Vagina (tissue), 2 donors: ENCODE data around the gene PTGFRN. TPM values are rescaled to one million over a fixed set of nuclear protein-coding genes. Genes with fewer than 3 reads are reported as not detected.
"Not testable (repeated sequence)": the region's sequence is repeated elsewhere in the genome, so short reads cannot be mapped to it uniquely, and the experiment has no call there.

Source experiments
- DNase-seq, 2 donors: peaks; one replicate each; pipeline ENCODE4 v3.0.0-alpha.2; 2017; ENCODE audit errors: extremely low spot score in 2 of 2
- H3K27ac ChIP-seq: fragments of 200-600 bp; sonication (generic); one replicate; pipeline ENCODE4 v1.5.1; 2019
- H3K27me3 ChIP-seq: fragments of 200-600 bp; sonication (generic); one replicate; pipeline ENCODE4 v1.5.1; 2019
- H3K36me3 ChIP-seq, 2 donors: fragments of 200-600 bp; sonication (generic); one replicate each; pipeline ENCODE4 v1.5.1; 2017 to 2019
- H3K4me1 ChIP-seq: fragments of 200-600 bp; sonication (generic); one replicate; pipeline ENCODE4 v1.5.1; 2019
- H3K4me3 ChIP-seq, 2 donors: fragments of 200-600 bp; sonication (generic); 1 replicate in 1 of 2; 2 replicates in 1 of 2; pipeline ENCODE4 v1.5.1; 2016 to 2019
- H3K9me3 ChIP-seq: fragments of 200-600 bp; sonication (generic); one replicate; pipeline ENCODE4 v1.5.1; 2019
- POLR2A ChIP-seq, 2 donors: fragments of 450-650 bp; IDR thresholded peaks; one replicate each; pipeline ENCODE4 v1.6.1; 2017; ENCODE audit warnings: antibody characterized with exemption in 2 of 2, mild to moderate bottlenecking in 2 of 2, moderate library complexity in 2 of 2
- POLR2AphosphoS5 ChIP-seq, 2 donors: sonication (generic); formaldehyde crosslinking; IDR thresholded peaks; one replicate each; pipeline ENCODE4 v1.9.0; 2017; ENCODE audit warnings: antibody characterized with exemption in 2 of 2, mild to moderate bottlenecking in 2 of 2, low read depth in 1 of 2; ENCODE audit not compliant: insufficient read depth in 1 of 2
- intact Hi-C: fragments of 100-400 bp; cut with DNase I; formaldehyde crosslinking; loops from one replicate; pipeline ENCODE4 v1.15.1; 2023
- total RNA-seq: library from RNA; depleted of rRNA; stranded (reverse); fragments of >200 nt; gene quantifications from one replicate; pipeline ENCODE4 v1.2.3, GENCODE V29; 2016
- TF ChIP-seq, protein P1 (sequence below), 3 experiments: fragments of 450-650 bp in 2 of 3; fragments of 200-600 bp in 1 of 3; sonication (generic) in 1 of 3; IDR thresholded peaks; one replicate each; pipeline ENCODE4 v1.5.1; 2017 to 2019; ENCODE audit warnings: antibody characterized with exemption in 3 of 3, mild to moderate bottlenecking in 2 of 3, moderate library complexity in 2 of 3

Gene PTGFRN
- total RNA-seq, 1 donor from 2014 or later, result 52.8 TPM

DNA sequence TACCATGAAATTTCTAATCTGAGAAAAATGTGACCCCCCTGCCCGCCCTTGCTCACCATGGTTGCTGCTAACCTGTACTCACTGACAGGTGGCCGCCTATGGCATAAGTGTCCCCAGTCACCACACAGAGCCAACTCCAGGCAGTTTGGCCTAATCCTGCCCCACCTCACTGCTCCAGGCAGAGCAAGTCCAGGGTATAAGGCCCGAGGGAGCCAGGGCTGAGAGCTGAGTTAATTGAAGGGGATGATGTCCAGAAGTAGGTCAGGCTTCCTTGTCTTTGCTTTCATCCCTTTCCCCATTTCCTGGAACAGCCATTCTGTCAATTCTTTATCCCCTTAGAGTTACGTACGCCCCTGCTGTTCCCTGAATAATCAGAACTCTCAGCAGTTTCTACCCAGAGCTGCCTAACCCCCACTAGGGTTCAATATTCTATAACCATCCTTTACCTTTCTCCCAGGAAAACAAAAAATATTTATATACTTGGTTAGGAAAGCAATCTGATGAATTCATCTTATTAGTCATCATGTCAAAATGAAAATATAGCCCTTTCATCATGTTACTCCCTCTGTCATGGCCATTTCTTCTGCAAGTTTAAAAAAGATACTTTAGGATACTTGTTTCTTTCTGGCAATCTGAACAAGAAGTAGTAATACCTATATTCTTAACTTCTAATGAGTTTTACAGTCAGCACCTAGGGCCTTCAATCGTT is 62.4 kb downstream of the PTGFRN start:
- TF ChIP-seq POLR2AphosphoS5 (IDR thresholded peaks at IDR 0.05; ENCODE audit: insufficient read depth in 1 of 2, low read depth in 1 of 2) (no peak), POLR2A (IDR thresholded peaks at IDR 0.05) (no peak)
- TF ChIP-seq, protein P1, sequence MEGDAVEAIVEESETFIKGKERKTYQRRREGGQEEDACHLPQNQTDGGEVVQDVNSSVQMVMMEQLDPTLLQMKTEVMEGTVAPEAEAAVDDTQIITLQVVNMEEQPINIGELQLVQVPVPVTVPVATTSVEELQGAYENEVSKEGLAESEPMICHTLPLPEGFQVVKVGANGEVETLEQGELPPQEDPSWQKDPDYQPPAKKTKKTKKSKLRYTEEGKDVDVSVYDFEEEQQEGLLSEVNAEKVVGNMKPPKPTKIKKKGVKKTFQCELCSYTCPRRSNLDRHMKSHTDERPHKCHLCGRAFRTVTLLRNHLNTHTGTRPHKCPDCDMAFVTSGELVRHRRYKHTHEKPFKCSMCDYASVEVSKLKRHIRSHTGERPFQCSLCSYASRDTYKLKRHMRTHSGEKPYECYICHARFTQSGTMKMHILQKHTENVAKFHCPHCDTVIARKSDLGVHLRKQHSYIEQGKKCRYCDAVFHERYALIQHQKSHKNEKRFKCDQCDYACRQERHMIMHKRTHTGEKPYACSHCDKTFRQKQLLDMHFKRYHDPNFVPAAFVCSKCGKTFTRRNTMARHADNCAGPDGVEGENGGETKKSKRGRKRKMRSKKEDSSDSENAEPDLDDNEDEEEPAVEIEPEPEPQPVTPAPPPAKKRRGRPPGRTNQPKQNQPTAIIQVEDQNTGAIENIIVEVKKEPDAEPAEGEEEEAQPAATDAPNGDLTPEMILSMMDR (IDR thresholded peaks at IDR 0.05), result no peak

DNA sequence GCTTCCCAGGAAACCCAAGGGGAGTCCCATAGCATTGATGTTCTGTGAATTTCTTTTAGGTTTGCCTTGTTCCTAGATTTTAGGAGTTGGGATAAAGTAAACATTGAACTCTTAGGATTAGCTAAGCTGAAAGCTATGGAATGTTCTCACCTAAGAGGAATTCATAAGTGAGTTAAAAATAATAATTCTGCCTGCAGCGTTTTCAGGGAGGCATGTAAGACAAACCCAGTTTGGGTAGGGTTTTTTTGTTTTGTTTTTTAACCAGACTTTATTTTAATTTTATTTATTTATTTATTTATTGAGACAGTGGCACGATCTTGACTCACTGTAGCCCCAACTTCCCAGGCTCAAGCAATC is 62.9 kb downstream of the PTGFRN start:
- no peak for DNase-seq
- no peaks in the 10 kb centered on the region for H3K27me3 ChIP-seq
- TF ChIP-seq POLR2AphosphoS5 (IDR thresholded peaks at IDR 0.05; ENCODE audit: insufficient read depth in 1 of 2, low read depth in 1 of 2), result no peak
- no peak for TF ChIP-seq POLR2A (IDR thresholded peaks at IDR 0.05)
- intact Hi-C loops, result no loop called here
- no peaks in the 10 kb centered on the region for H3K9me3 ChIP-seq
- peaks cover 0 to 13% of the 10 kb centered on the region in 2 donors for H3K36me3 ChIP-seq
- no peak overlapping the region for H3K27ac ChIP-seq
- no peak overlapping the region for H3K4me3 ChIP-seq
- no peaks in the 10 kb centered on the region for H3K4me1 ChIP-seq

More for the DNA sequence above, 62.4 kb downstream of the PTGFRN start:
- Histone ChIP-seq H3K4me3 (no peak overlapping the region), H3K27me3 (no peaks in the 10 kb centered on the region), H3K9me3 (no peaks in the 10 kb centered on the region), H3K27ac (no peak overlapping the region), H3K36me3 (peaks cover 0 to 13% of the 10 kb centered on the region in 2 donors), H3K4me1 (no peaks in the 10 kb centered on the region)
- no peak for DNase-seq
- intact Hi-C loops, result no loop called here

DNA sequence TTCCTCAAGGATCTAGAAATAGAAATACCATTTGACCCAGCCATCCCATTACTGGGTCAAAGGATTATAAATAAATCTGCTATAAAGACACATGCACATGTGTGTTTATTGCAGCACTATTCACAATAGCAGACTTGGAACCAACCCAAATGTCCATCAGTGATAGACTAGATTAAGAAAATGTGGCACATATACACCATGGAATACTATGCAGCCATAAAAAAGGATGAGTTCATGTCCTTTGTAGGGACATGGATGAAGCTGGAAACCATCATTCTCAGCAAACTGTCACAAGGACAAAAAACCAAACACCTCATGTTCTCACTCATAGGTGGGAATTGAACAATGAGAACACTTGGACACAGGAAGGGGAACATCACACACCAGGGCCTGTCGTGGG is 70.6 kb downstream of the PTGFRN start:
- H3K4me3 ChIP-seq, H3K9me3 ChIP-seq, intact Hi-C loops, H3K27ac ChIP-seq, H3K27me3 ChIP-seq, DNase-seq, H3K4me1 ChIP-seq, H3K36me3 ChIP-seq: not testable (repeated sequence)

DNA sequence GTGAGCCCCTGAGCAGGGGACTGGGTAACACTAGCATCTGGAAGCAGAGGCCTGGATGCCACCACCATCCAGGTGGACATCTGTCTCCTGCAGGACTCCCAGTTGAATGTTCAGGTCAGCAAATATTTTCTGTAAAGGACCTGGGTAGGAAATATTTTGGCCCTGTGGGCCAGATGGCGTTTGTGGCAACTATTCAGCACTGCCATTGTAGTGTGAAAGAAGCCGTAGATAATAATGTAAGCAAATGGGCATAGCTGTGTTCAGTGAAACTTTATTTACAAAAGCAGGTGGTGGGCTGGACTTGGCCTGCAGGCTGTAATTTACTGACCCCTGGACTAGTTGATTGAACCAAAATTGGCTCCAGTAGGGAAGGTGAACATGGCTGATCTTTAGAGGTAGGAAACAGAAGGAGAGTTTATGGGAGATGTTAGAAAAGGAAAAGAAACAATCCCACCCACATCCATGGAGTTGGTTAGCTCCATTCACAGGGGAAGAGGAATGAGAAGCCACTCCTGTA is 71.9 kb downstream of the PTGFRN start:
- H3K4me1 ChIP-seq, result no peaks in the 10 kb centered on the region
- TF ChIP-seq POLR2A (IDR thresholded peaks at IDR 0.05), result no peak
- no peak for DNase-seq
- H3K27me3 ChIP-seq, result no peaks in the 10 kb centered on the region
- H3K27ac ChIP-seq, result no peak overlapping the region
- intact Hi-C loops, result no loop called here
- no peaks in the 10 kb centered on the region for H3K36me3 ChIP-seq
- H3K9me3 ChIP-seq, result no peaks in the 10 kb centered on the region
- no peak overlapping the region for H3K4me3 ChIP-seq

DNA sequence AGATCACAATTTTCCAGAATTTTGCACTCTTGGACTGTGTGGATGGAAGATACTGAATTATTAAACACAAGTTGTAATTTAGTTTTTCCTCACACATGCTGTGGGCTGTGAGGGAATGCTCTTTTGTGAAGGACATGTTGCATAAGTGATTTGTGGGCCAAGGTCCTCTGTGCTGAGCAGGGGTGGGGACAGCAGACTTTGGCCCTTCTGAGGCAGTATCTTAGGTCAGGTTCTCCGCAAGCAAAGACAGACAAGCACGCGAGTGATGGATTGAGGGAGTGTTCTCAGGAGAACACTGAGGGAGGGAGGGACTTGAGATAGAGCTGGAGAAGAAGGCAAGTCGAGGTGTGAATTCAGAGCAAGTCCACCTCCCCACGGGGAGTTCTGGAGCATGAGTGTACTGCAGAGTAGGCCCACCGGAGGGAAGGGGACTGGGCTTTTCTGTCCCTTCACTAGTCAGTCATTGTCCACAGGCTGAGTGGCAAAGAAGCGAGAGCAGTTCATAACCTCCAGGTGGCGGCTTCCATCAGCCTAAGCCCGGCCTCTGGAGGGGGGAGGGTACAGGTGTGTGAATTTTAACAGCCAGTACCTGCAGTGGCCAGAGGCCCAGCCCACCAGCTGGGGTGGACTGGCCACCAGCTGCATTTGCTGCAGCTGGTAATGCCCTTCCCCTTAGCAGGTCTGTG is 72.7 kb downstream of the PTGFRN start:
- Histone ChIP-seq H3K4me3 (no peak overlapping the region), H3K4me1 (no peaks in the 10 kb centered on the region), H3K27ac (no peak overlapping the region), H3K9me3 (no peaks in the 10 kb centered on the region), H3K27me3 (no peaks in the 10 kb centered on the region), H3K36me3 (no peaks in the 10 kb centered on the region)
- TF ChIP-seq, protein P1 (IDR thresholded peaks at IDR 0.05), result no peak
- TF ChIP-seq POLR2AphosphoS5 (IDR thresholded peaks at IDR 0.05; ENCODE audit: insufficient read depth in 1 of 2, low read depth in 1 of 2) (no peak), POLR2A (IDR thresholded peaks at IDR 0.05) (no peak)
- intact Hi-C loops, result no loop called here
- no peak for DNase-seq

DNA sequence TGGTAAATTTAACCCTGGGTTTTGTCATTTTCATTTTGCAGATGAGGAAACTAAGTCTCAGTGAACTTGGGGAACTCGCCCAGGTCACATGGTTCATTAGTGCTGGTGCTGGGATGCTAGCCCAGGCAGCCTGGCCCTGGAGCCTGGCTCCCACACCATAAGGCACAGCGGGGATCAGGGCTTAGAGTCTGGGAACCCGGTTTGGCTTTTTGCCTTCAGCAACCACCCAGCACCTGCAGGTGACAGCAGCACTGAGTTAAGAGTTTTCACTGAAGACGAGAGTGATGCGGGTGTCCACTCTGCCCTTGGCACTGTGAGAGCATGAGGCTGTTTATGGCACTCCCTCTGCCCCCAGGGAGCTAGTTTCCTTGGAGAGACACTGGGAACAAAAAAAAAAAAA is 73.4 kb downstream of the PTGFRN start:
- intact Hi-C loops, result no loop called here
- Histone ChIP-seq H3K27ac (no peak overlapping the region), H3K4me3 (no peak overlapping the region), H3K36me3 (no peaks in the 10 kb centered on the region), H3K4me1 (no peaks in the 10 kb centered on the region), H3K27me3 (no peaks in the 10 kb centered on the region), H3K9me3 (no peaks in the 10 kb centered on the region)
- no peak for DNase-seq
- TF ChIP-seq, protein P1 (IDR thresholded peaks at IDR 0.05), result no peak
- no peak for TF ChIP-seq POLR2A (IDR thresholded peaks at IDR 0.05)
- no peak for TF ChIP-seq POLR2AphosphoS5 (IDR thresholded peaks at IDR 0.05; ENCODE audit: insufficient read depth in 1 of 2, low read depth in 1 of 2)
